ENCODE measurements around the gene PSMD2.

DNA sequence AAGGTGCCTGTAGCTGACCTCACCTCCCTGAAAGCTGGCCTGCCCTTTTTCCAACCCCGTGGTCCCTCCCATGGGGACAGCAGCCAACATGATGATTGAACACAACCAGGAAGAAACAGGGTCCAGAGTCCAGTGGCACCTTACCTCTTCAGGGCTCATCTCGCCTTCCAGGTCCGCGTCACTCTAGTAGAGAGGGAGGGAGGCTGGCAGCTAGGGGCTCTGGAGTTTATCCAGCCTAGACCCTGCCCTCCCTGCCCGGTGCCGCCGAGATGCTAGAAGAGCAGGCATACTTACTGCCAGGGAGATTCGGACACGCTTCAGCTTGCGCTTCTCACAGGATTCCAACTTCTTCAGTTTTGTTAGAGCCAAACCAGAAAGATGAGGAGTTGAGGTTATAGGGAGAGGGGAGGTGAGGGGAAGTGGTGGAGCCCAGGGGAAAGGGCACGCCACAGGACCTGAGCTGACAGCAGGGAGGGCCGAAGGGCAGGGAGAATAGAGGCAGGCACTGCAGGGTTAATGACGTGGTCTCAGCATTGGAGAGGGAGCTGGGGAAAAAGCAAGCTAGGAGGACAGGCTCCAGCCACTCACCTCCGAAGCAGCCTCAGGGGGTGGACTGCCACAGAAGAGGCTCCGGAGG is 53.2 kb downstream of the PSMD2 start:
- TF ChIP-seq POLR2A (IDR thresholded peaks at IDR 0.05; ENCODE audit: low read depth, low read length), result no peak
- TF ChIP-seq, protein P1, sequence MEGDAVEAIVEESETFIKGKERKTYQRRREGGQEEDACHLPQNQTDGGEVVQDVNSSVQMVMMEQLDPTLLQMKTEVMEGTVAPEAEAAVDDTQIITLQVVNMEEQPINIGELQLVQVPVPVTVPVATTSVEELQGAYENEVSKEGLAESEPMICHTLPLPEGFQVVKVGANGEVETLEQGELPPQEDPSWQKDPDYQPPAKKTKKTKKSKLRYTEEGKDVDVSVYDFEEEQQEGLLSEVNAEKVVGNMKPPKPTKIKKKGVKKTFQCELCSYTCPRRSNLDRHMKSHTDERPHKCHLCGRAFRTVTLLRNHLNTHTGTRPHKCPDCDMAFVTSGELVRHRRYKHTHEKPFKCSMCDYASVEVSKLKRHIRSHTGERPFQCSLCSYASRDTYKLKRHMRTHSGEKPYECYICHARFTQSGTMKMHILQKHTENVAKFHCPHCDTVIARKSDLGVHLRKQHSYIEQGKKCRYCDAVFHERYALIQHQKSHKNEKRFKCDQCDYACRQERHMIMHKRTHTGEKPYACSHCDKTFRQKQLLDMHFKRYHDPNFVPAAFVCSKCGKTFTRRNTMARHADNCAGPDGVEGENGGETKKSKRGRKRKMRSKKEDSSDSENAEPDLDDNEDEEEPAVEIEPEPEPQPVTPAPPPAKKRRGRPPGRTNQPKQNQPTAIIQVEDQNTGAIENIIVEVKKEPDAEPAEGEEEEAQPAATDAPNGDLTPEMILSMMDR (IDR thresholded peaks at IDR 0.05 in 2 of 3, conservative IDR thresholded peaks at IDR 0.05 in 1 of 3; ENCODE audit: control insufficient read depth in 2 of 3, extremely low read depth in 1 of 3, insufficient read depth in 1 of 3, low read depth in 3 of 3, low read length in 3 of 3), result no peak
- no peak for TF ChIP-seq GABPA (IDR thresholded peaks at IDR 0.05; ENCODE audit: low read depth)
- no peak for TF ChIP-seq NR2C1 (IDR thresholded peaks at IDR 0.05)
- no peak for TF ChIP-seq ZNF274 (IDR thresholded peaks at IDR 0.05; ENCODE audit: insufficient read depth, insufficient read length)
- no peak for TF ChIP-seq ZNF622 (IDR thresholded peaks at IDR 0.05)
- no peak for TF ChIP-seq ZNF24 (IDR thresholded peaks at IDR 0.05)
- no peak for TF ChIP-seq RAD21 (IDR thresholded peaks at IDR 0.05; ENCODE audit: insufficient read depth, low read depth, low read length)
- TF ChIP-seq RELA (IDR thresholded peaks at IDR 0.05; ENCODE audit: borderline replicate concordance, partially characterized antibody), result no peak
- TF ChIP-seq CBX3 (IDR thresholded peaks at IDR 0.05; ENCODE audit: borderline replicate concordance, low read depth), result no peak

Measured in GM12878 (cell line).